GM18520 (cell line): ENCODE measurements around the gene RTN4R.

ENCODE experiments used
- ATAC-seq: cut with Tn5 transposase; IDR thresholded peaks from one replicate; pipeline ENCODE4 v1.9.1; 2021; ENCODE audit not compliant: unreplicated experiment

Gene RTN4R

DNA sequence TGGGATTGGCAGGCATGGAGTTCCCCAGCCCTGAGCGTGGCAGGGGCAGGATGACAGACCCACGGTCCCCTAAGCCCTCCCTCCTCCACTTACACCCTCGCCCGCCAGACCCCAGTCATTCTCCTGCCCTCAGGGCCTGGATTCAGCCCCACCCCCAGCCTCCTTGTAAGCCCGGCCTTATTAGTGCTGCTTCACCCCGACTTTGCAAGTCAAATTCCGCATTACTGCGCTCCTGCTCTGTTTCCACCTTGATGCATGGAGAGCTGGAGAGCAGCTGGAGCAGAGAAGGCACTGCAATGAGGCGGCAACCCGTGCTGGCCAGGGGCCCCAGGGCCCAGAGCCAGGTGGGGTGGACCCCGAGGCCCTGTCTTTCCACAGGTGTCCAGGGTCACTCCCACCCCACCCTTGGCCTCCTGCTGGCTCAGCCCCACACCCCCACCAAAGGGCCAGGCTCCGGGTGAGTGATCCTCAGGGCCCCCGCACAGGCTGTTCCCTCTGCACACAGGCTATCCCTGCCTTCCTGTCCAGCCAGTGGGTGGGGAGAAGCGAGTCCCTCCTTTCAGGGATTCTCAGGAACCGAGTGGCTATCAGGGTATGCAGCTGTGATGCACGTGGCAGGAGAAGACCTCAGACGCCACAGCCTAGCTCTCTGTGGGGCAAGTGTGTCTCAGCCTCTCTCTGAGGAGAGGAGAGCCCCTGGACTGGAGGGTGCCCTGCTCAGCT is 36.4 kb downstream of the RTN4R start:
- no peak for ATAC-seq

GRCh38 chr22:20230777-20231420 is 37.2 kb downstream of the RTN4R start:
- no peak for ATAC-seq

DNA sequence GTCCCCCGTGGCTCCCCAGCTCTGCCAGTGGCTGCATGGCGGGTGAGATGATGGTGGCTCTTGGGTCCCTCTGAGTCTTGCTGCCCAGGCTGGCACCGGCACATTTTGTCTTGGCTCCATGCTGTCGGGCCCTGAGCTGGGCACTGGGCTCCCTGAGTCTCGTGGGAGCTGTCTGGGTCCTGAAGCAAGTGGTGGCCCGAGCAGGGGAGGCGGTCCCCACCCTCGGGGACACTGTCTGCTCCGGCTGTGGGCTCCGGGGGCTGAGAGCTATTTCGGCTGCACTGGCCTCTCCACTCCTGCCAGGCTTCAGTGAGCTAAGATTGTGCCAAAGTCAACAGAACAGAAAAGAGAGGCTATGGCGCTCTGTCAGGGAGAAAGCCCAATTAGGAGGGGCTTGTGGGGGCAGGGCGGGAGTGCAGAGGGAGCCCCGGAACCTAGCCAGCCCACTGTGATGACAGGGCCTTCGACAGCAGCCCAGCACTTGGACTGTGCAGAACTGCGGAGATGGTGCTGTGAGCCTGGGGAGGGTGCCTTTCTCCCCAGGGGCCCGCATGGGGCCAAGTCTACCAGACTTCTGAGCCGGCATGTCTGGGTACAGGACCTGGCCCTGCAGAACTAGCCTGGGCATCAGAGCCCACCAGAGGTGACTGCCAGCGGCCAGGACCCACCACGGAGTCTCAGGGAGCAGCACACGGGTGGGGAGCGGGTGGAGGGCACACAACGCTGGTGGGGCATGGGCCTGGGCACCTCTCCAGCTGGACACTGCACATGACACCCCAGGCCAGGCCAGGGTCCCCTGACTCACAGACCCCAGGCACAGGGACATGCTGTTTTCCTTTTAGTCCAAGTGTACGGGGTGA is 38.0 kb downstream of the RTN4R start:
- ATAC-seq = no peak

GRCh38 chr22:20228939-20229272 is 39.2 kb downstream of the RTN4R start:
- no peak for ATAC-seq

DNA sequence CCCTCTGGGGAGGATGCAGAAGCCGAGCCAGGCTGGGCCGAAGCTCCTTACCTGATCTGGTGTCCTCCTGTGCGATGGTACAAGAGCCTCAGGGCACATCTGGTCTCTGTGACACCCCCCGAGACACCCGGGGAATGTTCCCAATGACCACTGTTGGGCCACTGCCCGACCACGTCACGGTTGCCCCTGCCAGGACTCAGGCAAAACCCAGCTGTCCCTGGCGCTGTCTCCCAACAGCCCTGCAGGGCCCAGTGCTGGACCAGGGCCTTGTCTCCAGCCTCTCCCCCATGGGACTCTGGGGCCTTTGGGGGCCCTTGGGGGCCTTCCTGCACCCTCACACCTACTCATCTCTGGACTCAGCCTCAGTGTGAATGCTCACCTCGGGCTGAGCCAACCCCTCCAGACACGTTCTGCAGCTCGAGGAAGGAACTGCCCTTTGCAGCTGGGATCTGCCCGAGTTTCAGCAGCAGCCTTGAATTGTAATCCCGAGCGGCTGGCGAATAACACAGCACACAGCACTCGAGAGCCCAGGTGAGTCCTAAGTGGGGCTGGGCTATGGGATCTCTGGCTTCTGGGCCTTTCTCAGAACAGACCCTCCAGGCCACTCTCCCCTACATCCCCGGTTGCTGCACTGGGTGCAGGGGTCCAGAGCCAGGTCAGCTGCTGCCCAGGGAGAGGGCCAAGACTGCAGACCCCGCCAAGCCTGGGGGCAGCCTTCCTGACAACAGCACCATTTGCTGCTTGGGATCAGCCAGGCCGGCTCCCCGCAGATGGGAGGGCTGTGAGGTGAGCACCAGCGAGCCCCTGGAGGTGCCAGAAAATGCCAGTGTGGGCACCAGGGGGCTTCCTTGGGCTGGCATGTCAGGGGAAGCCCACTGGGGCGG is 39.8 kb downstream of the RTN4R start:
- no peak for ATAC-seq

GRCh38 chr22:20227363-20227762 is 40.8 kb downstream of the RTN4R start:
- no peak for ATAC-seq

DNA sequence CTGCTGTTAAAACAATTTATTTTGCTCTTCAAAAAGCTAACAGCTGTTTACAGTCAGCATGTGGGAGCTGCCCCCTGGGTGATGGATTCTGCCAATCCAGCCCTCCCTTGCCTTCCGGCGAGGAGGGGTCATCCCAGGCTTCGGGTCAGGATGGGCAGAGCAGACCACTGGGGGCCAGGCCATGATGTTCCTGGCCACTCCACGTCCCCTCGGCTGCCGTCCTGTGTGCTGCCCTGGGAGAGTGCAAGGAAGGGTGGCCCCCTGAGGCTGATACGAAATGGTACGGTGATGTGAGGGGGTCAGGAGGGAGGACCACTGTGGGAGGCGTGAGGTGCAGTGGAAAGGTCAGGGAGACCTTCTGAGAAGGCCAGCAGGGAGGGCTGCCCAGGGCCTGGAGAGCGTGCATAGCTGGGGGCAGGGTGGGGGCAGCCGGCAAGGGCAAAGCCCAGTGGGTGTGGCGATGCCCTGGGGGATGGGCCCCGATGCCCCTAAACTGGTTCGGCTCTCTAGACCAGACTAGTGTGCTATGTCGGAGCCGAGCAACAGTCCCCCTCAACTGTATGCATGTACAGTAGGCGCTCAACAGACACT is 41.3 kb downstream of the RTN4R start:
- ATAC-seq = no peak

DNA sequence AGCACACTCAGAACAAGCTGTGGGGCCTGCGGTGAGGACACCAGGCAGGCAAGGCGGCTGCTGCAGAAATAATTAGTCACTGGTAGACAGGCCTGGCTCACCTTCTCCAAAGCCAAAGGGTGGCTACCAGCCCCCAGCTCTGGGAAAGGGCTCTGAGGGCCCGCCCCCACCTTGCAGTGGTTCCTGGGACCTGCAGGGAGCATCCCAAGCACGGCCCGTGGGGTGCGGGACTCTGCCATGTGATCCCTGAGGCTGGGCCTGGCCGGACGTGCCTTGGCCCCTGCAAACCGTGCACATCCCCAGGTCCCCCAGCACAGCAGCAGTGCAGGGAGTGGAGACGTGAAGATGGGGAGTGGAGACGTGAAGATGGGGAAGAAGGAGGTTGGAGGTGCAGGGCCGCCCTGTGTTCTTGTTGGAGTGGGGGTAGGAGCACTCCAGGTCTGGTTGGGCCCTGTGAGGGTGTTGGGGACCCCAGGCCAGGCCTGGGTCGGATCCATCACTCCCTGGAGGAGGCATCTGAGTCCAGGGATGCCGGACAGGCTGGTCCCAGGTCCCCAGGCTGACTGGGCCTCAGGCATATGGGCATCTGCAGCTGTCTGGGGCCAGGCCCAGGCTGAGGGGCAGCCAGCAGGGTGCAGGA is 41.9 kb downstream of the RTN4R start:
- no peak for ATAC-seq

DNA sequence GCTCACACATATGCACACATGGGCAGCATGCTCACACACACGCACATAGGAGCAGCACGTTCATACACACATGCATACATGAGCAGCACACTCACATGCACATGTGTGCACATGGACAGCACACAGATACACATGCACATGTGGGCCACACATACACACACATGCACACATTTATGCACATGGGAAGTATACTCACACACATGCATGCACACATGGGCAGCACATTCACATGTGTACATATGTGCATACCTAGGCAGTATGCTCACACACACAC is 42.5 kb downstream of the RTN4R start:
- ATAC-seq = no peak

DNA sequence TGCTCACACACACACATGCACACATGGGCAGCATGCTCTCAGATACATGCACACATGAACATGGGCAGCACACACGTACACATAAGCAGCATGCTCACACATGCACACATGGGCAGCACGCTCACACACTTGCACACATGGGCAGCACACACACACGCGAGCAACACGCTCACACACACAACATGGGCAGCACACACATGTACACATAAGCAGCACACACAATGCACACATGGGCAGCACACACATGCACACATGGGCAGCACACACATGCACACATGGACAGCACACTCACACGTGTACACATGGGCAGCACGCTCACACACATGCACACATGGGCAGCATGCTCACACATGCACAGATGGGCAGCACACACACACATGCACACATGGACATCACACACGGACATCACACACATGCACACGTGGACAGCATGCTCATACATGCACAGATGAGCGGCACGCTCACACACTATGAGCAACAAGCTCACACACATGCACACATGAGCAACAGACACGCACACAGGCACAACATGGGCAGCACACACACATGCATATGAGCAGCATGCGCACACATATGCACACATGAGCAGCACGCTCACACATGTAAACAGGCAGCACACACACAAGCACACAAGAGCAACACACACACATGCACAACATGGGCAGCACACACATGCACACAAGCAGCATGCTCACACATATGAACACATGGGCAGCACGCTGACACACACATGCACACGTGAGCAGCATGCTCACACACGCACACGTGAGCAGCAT is 43.0 kb downstream of the RTN4R start:
- no peak for ATAC-seq

DNA sequence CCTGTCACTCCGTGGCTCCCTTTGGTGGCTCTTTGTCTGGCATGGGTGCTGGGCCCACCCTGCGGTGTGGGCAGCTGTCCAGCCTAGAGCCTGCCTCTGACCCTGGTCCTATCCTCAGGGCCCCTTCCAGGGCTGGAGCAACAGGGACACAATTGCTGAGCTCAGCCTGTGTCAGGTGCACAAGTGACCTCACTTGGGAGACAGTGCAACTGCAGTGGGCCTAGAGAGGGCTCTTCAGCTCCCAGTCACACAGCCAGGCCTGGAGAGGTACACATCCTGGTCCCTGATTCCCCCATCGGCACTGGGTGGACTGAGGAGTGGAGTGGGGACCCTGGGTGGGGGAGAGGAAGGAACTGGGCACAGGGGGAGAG is 43.9 kb downstream of the RTN4R start:
- ATAC-seq = no peak

GRCh38 chr22:20223421-20224255 is 44.5 kb downstream of the RTN4R start:
- no peak for ATAC-seq

- ATAC-seq = no peak
Measured at GRCh38 chr22:20222764-20223420, 45.2 kb downstream of the RTN4R start.

- ATAC-seq = no peak
Measured at GRCh38 chr22:20221421-20222340, 46.4 kb downstream of the RTN4R start.

DNA sequence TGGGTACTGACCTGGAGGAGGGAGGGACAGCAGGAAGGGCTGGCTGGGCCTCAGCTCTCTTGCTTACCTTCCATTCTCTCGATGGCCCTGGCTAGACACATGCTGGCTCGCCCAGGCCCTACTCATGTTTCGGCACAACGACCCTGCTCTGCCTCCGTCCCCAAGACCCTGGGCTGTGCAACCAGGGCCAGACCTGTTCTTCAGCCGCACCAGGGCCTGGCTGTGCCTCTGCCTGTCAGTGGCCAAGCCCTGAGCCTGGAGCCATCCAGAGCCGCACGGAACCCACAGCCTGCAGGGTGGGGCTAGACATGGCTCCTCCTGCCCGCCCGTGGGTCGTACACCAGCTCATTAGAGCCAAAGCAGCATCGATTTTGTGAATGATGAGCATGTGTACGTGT is 47.5 kb downstream of the RTN4R start:
- ATAC-seq = no peak

DNA sequence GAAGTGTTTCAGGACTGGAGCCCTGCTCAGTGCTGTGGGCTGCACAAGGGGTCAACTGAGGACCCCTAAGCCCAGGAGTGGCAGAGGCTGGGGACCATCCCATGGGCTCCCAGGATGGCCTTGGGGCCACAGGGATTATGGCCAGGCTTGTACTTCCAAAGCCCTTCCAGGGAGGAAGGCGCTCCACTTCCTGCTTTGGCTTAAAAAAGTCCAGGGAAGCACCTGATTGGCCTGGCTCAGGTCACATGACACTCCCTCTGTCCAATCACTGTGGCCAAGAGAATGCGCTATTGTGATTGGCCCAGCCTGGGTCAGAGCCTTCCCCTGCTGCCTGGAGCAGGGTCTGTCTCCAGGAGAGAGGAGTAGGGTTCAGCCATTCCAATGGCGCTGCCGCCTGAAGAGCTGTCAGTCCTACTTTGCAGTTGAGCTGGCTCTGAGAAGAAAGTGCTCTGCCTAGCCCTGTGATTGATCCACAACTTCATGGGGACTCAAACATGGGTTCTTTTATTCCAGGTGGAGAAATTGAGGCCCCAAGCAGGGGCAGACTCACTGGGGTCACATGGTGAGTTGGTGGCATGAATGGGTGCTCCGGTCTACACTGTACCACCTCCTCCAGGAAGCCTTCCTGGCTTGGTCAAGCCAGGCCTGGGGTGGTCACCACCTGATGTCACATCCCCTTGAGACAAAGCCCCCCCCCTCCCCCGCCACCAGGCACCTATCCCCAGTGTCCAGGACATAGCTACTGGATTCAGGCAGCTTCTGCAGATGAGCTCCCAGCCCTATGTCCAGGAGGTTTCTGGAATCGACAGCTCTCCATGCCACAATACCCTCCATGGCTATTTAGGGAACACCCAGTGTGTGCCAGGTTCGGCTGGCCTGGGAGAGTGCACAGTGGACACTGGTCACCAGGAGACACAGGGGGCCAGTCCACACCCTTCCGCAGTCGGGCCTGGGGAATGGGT is 48.2 kb downstream of the RTN4R start:
- ATAC-seq = no peak
